ENCODE data around the gene GULP1. TPM values are rescaled to one million over a fixed set of nuclear protein-coding genes. Genes with fewer than 3 reads are reported as not detected.
"Not testable (repeated sequence)": the region's sequence is repeated elsewhere in the genome, so short reads cannot be mapped to it uniquely, and the experiment has no call there.

The GULP1 gene
- total and polyA plus RNA-seq, 2 experiments from 2014 or later: 94.6 to 181 TPM

DNA sequence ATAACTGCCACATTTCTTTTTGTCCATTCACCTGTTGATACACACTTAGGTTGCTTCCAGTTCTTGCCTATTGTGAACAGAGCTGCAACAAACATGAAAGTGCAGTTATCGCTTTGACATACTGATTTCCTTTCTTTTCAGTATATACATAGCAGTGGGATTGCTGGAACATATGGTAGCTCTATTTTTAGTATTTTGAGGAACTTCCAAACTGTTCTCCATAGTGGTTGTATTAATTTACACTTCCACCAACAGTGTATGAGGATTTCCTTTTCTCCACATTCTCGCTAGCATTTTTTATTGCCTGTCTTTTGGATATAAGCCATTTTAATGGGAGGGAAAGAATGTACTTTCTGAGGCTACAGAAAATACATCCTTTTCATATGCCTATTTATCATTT is 167.4 kb downstream of the GULP1 start:
- DNase-seq (ENCODE audit: low spot score) (no peak), ATAC-seq (no peak)
- H3K27ac Mint-ChIP-seq: no peak overlapping the region
- peaks cover 12% of the 10 kb centered on the region for H3K27me3 Mint-ChIP-seq (ENCODE audit: insufficient read depth, low read depth, poor library complexity)
- no peak overlapping the region for H3K4me3 ChIP-seq
- peaks cover 58% of the 10 kb centered on the region for H3K4me1 Mint-ChIP-seq
- H3K9me2 ChIP-seq (ENCODE audit: insufficient read depth): peaks cover 3% of the 10 kb centered on the region
- H3K27ac ChIP-seq (ENCODE audit: low read depth): no peak overlapping the region
- H3K4me2 ChIP-seq: no peak overlapping the region
- peaks cover 61% of the 10 kb centered on the region for H3K4me1 ChIP-seq (ENCODE audit: insufficient read depth)
- H3K27me3 ChIP-seq (ENCODE audit: insufficient read depth): no peaks in the 10 kb centered on the region
- H4K20me1 ChIP-seq (replicated peaks; ENCODE audit: insufficient read depth): no peaks in the 10 kb centered on the region
- H3K36me3 ChIP-seq (ENCODE audit: insufficient read depth): peaks cover under 1% of the 10 kb centered on the region; the same call in 1 of the 2 replicates
- TF ChIP-seq EZH2phosphoT487 (IDR thresholded peaks at IDR 0.05; ENCODE audit: unreplicated experiment) (no peak), POLR2AphosphoS5 (IDR thresholded peaks at IDR 0.05; ENCODE audit: low read depth) (no peak), ZNF114 (CRISPR knock-in tag; IDR thresholded peaks at IDR 0.05) (no peak), CREB1 (CRISPR knock-in tag; IDR thresholded peaks at IDR 0.05; ENCODE audit: low read depth) (no peak), STAT1 (IDR thresholded peaks at IDR 0.05; ENCODE audit: unreplicated experiment) (no peak), NANOG (IDR thresholded peaks at IDR 0.05; ENCODE audit: borderline replicate concordance) (no peak)
- TF ChIP-seq, protein P1, sequence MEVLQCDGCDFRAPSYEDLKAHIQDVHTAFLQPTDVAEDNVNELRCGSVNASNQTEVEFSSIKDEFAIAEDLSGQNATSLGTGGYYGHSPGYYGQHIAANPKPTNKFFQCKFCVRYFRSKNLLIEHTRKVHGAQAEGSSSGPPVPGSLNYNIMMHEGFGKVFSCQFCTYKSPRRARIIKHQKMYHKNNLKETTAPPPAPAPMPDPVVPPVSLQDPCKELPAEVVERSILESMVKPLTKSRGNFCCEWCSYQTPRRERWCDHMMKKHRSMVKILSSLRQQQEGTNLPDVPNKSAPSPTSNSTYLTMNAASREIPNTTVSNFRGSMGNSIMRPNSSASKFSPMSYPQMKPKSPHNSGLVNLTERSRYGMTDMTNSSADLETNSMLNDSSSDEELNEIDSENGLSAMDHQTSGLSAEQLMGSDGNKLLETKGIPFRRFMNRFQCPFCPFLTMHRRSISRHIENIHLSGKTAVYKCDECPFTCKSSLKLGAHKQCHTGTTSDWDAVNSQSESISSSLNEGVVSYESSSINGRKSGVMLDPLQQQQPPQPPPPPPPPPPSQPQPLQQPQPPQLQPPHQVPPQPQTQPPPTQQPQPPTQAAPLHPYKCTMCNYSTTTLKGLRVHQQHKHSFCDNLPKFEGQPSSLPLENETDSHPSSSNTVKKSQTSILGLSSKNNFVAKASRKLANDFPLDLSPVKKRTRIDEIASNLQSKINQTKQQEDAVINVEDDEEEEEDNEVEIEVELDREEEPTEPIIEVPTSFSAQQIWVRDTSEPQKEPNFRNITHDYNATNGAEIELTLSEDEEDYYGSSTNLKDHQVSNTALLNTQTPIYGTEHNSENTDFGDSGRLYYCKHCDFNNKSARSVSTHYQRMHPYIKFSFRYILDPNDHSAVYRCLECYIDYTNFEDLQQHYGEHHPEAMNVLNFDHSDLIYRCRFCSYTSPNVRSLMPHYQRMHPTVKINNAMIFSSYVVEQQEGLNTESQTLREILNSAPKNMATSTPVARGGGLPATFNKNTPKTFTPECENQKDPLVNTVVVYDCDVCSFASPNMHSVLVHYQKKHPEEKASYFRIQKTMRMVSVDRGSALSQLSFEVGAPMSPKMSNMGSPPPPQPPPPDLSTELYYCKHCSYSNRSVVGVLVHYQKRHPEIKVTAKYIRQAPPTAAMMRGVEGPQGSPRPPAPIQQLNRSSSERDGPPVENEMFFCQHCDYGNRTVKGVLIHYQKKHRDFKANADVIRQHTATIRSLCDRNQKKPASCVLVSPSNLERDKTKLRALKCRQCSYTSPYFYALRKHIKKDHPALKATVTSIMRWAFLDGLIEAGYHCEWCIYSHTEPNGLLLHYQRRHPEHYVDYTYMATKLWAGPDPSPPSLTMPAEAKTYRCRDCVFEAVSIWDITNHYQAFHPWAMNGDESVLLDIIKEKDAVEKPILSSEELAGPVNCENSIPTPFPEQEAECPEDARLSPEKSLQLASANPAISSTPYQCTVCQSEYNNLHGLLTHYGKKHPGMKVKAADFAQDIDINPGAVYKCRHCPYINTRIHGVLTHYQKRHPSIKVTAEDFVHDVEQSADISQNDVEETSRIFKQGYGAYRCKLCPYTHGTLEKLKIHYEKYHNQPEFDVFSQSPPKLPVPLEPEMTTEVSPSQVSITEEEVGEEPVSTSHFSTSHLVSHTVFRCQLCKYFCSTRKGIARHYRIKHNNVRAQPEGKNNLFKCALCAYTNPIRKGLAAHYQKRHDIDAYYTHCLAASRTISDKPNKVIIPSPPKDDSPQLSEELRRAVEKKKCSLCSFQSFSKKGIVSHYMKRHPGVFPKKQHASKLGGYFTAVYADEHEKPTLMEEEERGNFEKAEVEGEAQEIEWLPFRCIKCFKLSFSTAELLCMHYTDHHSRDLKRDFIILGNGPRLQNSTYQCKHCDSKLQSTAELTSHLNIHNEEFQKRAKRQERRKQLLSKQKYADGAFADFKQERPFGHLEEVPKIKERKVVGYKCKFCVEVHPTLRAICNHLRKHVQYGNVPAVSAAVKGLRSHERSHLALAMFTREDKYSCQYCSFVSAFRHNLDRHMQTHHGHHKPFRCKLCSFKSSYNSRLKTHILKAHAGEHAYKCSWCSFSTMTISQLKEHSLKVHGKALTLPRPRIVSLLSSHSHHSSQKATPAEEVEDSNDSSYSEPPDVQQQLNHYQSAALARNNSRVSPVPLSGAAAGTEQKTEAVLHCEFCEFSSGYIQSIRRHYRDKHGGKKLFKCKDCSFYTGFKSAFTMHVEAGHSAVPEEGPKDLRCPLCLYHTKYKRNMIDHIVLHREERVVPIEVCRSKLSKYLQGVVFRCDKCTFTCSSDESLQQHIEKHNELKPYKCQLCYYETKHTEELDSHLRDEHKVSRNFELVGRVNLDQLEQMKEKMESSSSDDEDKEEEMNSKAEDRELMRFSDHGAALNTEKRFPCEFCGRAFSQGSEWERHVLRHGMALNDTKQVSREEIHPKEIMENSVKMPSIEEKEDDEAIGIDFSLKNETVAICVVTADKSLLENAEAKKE (CRISPR knock-in tag; IDR thresholded peaks at IDR 0.05): no peak
- H3K36me3 Mint-ChIP-seq (ENCODE audit: low read depth): peaks cover 78% of the 10 kb centered on the region
- no peak overlapping the region for H2AFZ ChIP-seq
- peaks cover 75% of the 10 kb centered on the region for H3K79me2 ChIP-seq (replicated peaks; ENCODE audit: insufficient read depth)
- H3K4me3 Mint-ChIP-seq: no peak overlapping the region
- H3F3A ChIP-seq (replicated peaks; ENCODE audit: low read depth): peaks cover 15% of the 10 kb centered on the region
- peaks cover 60% of the 10 kb centered on the region for H3K9me3 Mint-ChIP-seq

- H3K4me2 ChIP-seq; H3K4me3 ChIP-seq; H3K9me2 ChIP-seq (ENCODE audit: insufficient read depth); H3K27me3 Mint-ChIP-seq (ENCODE audit: insufficient read depth, low read depth, poor library complexity); H3K27me3 ChIP-seq (ENCODE audit: insufficient read depth); H3F3A ChIP-seq (replicated peaks; ENCODE audit: low read depth); H2AFZ ChIP-seq; ATAC-seq; H3K4me3 Mint-ChIP-seq; H3K27ac ChIP-seq (ENCODE audit: low read depth); DNase-seq (ENCODE audit: low spot score); H4K20me1 ChIP-seq (replicated peaks; ENCODE audit: insufficient read depth); H3K36me3 ChIP-seq (ENCODE audit: insufficient read depth); H3K27ac Mint-ChIP-seq: not testable (repeated sequence)
- H3K36me3 Mint-ChIP-seq (ENCODE audit: low read depth): peaks cover 39% of the 10 kb centered on the region
- H3K79me2 ChIP-seq (replicated peaks; ENCODE audit: insufficient read depth): peaks cover 100% of the 10 kb centered on the region
- H3K4me1 ChIP-seq (ENCODE audit: insufficient read depth): peaks cover 38% of the 10 kb centered on the region
- peaks cover 53% of the 10 kb centered on the region for H3K4me1 Mint-ChIP-seq
- peaks cover 15% of the 10 kb centered on the region for H3K9me3 Mint-ChIP-seq
Measured at GRCh38 chr2:188466078-188466477, 174.4 kb downstream of the GULP1 start.

All from GM23338 (cell line).